Endothelial cell of umbilical vein (primary cell): ENCODE results near the gene NEU2. TPM values are rescaled to one million over a fixed set of nuclear protein-coding genes. Genes with fewer than 3 reads are reported as not detected.

Experiments used
- BruUV-seq: library from RNA; stranded (reverse); fragments of 400-500 nt; replicated peaks from 2 replicates; lab custom pipeline; 2021; lab: Mats Ljungman, UMichigan
- CTCF ChIA-PET: fragments of 300-600, 350-600 bp; sonication (Branson Sonifier 250); formaldehyde crosslinking; loops from one replicate; lab custom pipeline; 2021; ENCODE audit warnings: antibody characterized with exemption, inconsistent platforms; lab: Charles Lee
- POLR2A ChIA-PET: fragments of 300-600, 350-600 bp; sonication (Branson Sonifier 250); formaldehyde crosslinking; loops from one replicate; lab custom pipeline; 2021; ENCODE audit warnings: antibody characterized with exemption, inconsistent platforms; lab: Charles Lee
- DNase-seq: peaks from one replicate; pipeline ENCODE4 v3.0.0-alpha.2; 2011; ENCODE audit warnings: low read depth, low spot score
- FAIRE-seq: peaks from 2 replicates; lab custom pipeline; 2011; peaks lifted over from hg19 to GRCh38; lab: Jason Lieb, UNC
- H2AFZ ChIP-seq: 2 replicates; pipeline ENCODE4 v1.6.0; 2012; ENCODE audit warnings: low read depth, low read length, control low read depth, inconsistent platforms
- H3K27ac ChIP-seq: 2 replicates; pipeline ENCODE4 v1.5.1; 2011; ENCODE audit warnings: low read depth, mild to moderate bottlenecking, control low read depth, low read length, moderate library complexity; ENCODE audit not compliant: insufficient read depth
- H3K27me3 ChIP-seq, 2 experiments: 2 replicates each; pipeline versions ENCODE4 v1.6.0 to v1.6.1; 2011; ENCODE audit warnings: low read length in 2 of 2, mixed read lengths in 1 of 2; ENCODE audit not compliant: control insufficient read depth in 2 of 2, insufficient read depth in 2 of 2
- H3K36me3 ChIP-seq, 2 experiments: 2 replicates in 1 of 2; 3 replicates in 1 of 2; pipeline ENCODE4 v1.5.1; 2011; ENCODE audit warnings: low read length in 2 of 2, mild to moderate bottlenecking in 1 of 2, moderate library complexity in 1 of 2; ENCODE audit not compliant: control insufficient read depth in 2 of 2, insufficient read depth in 2 of 2; ENCODE audit errors: extremely low read depth in 1 of 2
- H3K4me1 ChIP-seq: 3 replicates; pipeline ENCODE4 v1.5.1; 2011; ENCODE audit warnings: mild to moderate bottlenecking, low read length; ENCODE audit not compliant: control insufficient read depth, insufficient read depth; ENCODE audit errors: extremely low read depth
- H3K4me2 ChIP-seq: 2 replicates; pipeline ENCODE4 v1.6.1; 2011; ENCODE audit warnings: low read length, control low read depth, mixed read lengths; ENCODE audit not compliant: insufficient read depth
- H3K4me3 ChIP-seq, 3 experiments: fragments of 200-600 bp in 1 of 3; sonication (generic), shearing (Covaris generic) in 1 of 3; replicated peaks in 1 of 3; 2 replicates each; pipeline ENCODE4 v1.5.1; 2011 to 2016; ENCODE audit warnings: control low read depth in 3 of 3, low read length in 3 of 3, mild to moderate bottlenecking in 2 of 3, inconsistent platforms in 1 of 3, low read depth in 1 of 3, moderate library complexity in 1 of 3; ENCODE audit not compliant: insufficient read depth in 1 of 3
- H3K79me2 ChIP-seq: 2 replicates; pipeline ENCODE4 v1.6.0; 2012; ENCODE audit warnings: low read length, inconsistent platforms; ENCODE audit not compliant: control insufficient read depth, insufficient read depth
- H3K9ac ChIP-seq: replicated peaks from 2 replicates; pipeline ENCODE3; 2011; ENCODE audit warnings: low read length, control low read depth; ENCODE audit not compliant: insufficient read depth; ENCODE audit errors: extremely low read depth
- H3K9me1 ChIP-seq: replicated peaks from 3 replicates; pipeline ENCODE4 v1.6.0; 2011; ENCODE audit warnings: mild to moderate bottlenecking, low read length; ENCODE audit not compliant: control insufficient read depth, insufficient read depth; ENCODE audit errors: extremely low read depth
- H3K9me3 ChIP-seq: replicated peaks from 2 replicates; pipeline ENCODE4 v1.5.1; 2012; ENCODE audit warnings: low read length, inconsistent platforms; ENCODE audit not compliant: control insufficient read depth, insufficient read depth
- H4K20me1 ChIP-seq: replicated peaks from 2 replicates; pipeline ENCODE3; 2011; ENCODE audit warnings: mild to moderate bottlenecking, low read length; ENCODE audit not compliant: control insufficient read depth, insufficient read depth; ENCODE audit errors: extremely low read depth
- CTCF ChIP-seq, 2 donors: IDR thresholded peaks; 1 replicate in 1 of 2; 2 replicates in 1 of 2; pipeline ENCODE4 v1.5.1; 2011; ENCODE audit warnings: low read length in 2 of 2, mild to moderate bottlenecking in 2 of 2, moderate library complexity in 2 of 2, control low read depth in 1 of 2, inconsistent platforms in 1 of 2, low read depth in 1 of 2; ENCODE audit not compliant: insufficient read depth in 1 of 2; ENCODE audit errors: extremely low read depth in 1 of 2
- EZH2 ChIP-seq: IDR thresholded peaks from 2 replicates; pipeline ENCODE4 v1.6.1; 2012; ENCODE audit warnings: borderline replicate concordance, low read depth, mild to moderate bottlenecking, moderate library complexity, low read length, inconsistent platforms; ENCODE audit not compliant: severe bottlenecking
- FOS ChIP-seq: IDR thresholded peaks from 2 replicates; pipeline ENCODE4 v1.6.1; 2011; ENCODE audit warnings: mild to moderate bottlenecking, low read length, moderate library complexity, borderline replicate concordance; ENCODE audit not compliant: insufficient read depth
- GATA2 ChIP-seq: IDR thresholded peaks from 2 replicates; pipeline ENCODE4 v1.7.0; 2011; ENCODE audit warnings: low read depth, mild to moderate bottlenecking, moderate library complexity, mixed read lengths, low read length; ENCODE audit not compliant: insufficient read length, insufficient read depth
- JUN ChIP-seq: IDR thresholded peaks from 2 replicates; pipeline ENCODE4 v1.6.1; 2011; ENCODE audit warnings: borderline replicate concordance, low read depth; ENCODE audit not compliant: insufficient read length, insufficient read depth
- MYC ChIP-seq: IDR thresholded peaks from one replicate; pipeline ENCODE4 v1.6.1; 2011; ENCODE audit warnings: mild to moderate bottlenecking, low read depth, low read length
- POLR2A ChIP-seq: IDR thresholded peaks from 2 replicates; pipeline ENCODE4 v1.6.1; 2012; ENCODE audit warnings: low read depth, mild to moderate bottlenecking, control low read depth, low read length
- POLR2AphosphoS5 ChIP-seq: IDR thresholded peaks from 2 replicates; pipeline ENCODE4 v1.6.1; 2012; ENCODE audit warnings: low read depth, mild to moderate bottlenecking, control low read depth, low read length, moderate library complexity; ENCODE audit not compliant: insufficient read depth
- dilution Hi-C: fragments of 300-500 bp; cut with MboI; formaldehyde crosslinking; loops from one replicate; pipeline ENCODE4 v1.15.0; 2019; ENCODE audit warnings: low sequenced_read_pairs; ENCODE audit not compliant: extremely low pct_ligation_motif_present
- intact Hi-C: fragments of 100-400 bp; cut with micrococcal nuclease; formaldehyde crosslinking; loops from one replicate; pipeline ENCODE4 v1.10.0; 2022
- polyA plus RNA-seq, 4 experiments: library from polyadenylated mRNA; depleted of rRNA in 3 of 4; stranded (reverse) in 3 of 4; unstranded in 1 of 4; fragments of >200 nt; gene quantifications; 2 replicates each; pipeline versions ENCODE4 v1.2.1 to v1.2.3, GENCODE V29; 2011 to 2012; ENCODE audit warnings: missing spikeins in 1 of 4
- total RNA-seq: library from RNA; stranded (reverse); gene quantifications from 2 replicates; pipeline ENCODE4 v1.2.3, GENCODE V29; 2021
- TF ChIP-seq, protein P1 (sequence below): IDR thresholded peaks from 2 replicates; pipeline ENCODE4 v1.6.1; 2011; ENCODE audit not compliant: insufficient read depth, insufficient read length

The NEU2 gene
- total and polyA plus RNA-seq, 2 donors (not counting 3 experiments of a cell fraction or from before 2014, with no cell fraction given), result not detected

DNA sequence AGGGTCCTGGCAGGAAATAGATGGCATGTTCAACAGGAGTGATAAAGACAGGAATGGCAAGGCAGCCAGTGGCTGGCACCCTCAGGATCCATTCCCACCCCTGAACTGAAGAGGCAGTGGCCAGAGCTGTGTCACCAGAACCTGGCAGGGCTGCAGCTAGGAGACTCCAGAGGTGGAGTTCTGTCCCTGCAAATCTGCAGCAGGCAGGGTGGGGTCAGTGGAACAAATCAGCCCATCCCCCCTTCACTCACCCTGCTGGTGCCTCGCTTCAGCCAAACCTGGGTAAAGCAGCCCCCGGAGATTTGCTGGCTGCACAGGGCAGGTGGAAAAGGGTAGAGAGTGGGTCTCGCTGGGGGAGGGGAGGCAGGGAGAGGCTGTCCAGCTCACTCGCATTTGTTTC, 40.4 kb downstream of the NEU2 start:
- Histone ChIP-seq H3K79me2 (peaks cover 19% of the 10 kb centered on the region), H3K27me3 (no peaks in the 10 kb centered on the region), H3K9me1 (no peaks in the 10 kb centered on the region), H3K4me1 (peaks cover 18% of the 10 kb centered on the region), H3K27ac (no peak overlapping the region), H3K36me3 (peaks cover 0 to 4% of the 10 kb centered on the region in 2 experiments), H3K9me3 (no peaks in the 10 kb centered on the region), H4K20me1 (no peaks in the 10 kb centered on the region), H2AFZ (no peak overlapping the region), H3K9ac (no peak overlapping the region), H3K4me2 (no peak overlapping the region), H3K4me3 (no peak overlapping the region)
- ChIA-PET CTCF (interaction anchor here (0.7 kb wide), 1 partner anchor 92 kb away, joined by 3 read pairs; no protein-coding TSS in a partner anchor), POLR2A (interaction anchor here (1.3 kb wide), 1 partner anchor 12 kb away, joined by 3 read pairs; no protein-coding TSS in a partner anchor)
- dilution Hi-C loops (no loop called here), intact Hi-C loops (no loop called here)
- no peak for TF ChIP-seq FOS
- TF ChIP-seq POLR2AphosphoS5, result no peak
- no peak for TF ChIP-seq POLR2A
- TF ChIP-seq EZH2, result no peak
- TF ChIP-seq GATA2, result no peak
- TF ChIP-seq, protein P1, sequence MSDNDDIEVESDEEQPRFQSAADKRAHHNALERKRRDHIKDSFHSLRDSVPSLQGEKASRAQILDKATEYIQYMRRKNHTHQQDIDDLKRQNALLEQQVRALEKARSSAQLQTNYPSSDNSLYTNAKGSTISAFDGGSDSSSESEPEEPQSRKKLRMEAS, result no peak
- TF ChIP-seq JUN, result no peak
- no peak for TF ChIP-seq CTCF (IDR thresholded peaks at IDR 0.05; ENCODE audit: extremely low read depth in 1 of 2, insufficient read depth in 1 of 2, low read depth in 1 of 2, low read length in 2 of 2)
- TF ChIP-seq MYC, result no peak
- BruUV-seq, result no TSS peak
- DNase-seq, result no peak
- FAIRE-seq, result no peak
